Activated CD8-positive, alpha-beta T cell treated with anti-CD3 and anti-CD28 coated beads for 36 hours (primary cell): ENCODE measurements around the gene GATB. TPM values are rescaled to one million over a fixed set of nuclear protein-coding genes. Genes with fewer than 3 reads are reported as not detected.
A peak's percentile ranks its signal among the peaks of the same experiment; 100 is the strongest.

ENCODE experiments used
- ATAC-seq: fragments of 200-7000 bp; cut with Tn5 transposase; one replicate; pipeline ENCODE4 v1.10.0; 2021; ENCODE audit warnings: mild to moderate bottlenecking, moderate library complexity
- CTCF ChIA-PET: fragments of 350-600 bp; sonication (Branson Sonifier 250); formaldehyde crosslinking; loops from one replicate; lab custom pipeline; 2021; ENCODE audit warnings: antibody characterized with exemption; lab: Charles Lee
- POLR2A ChIA-PET: fragments of 350-600 bp; sonication (Branson Sonifier 250); formaldehyde crosslinking; loops from one replicate; lab custom pipeline; 2021; ENCODE audit warnings: antibody characterized with exemption; lab: Charles Lee
- DNase-seq: peaks from one replicate; pipeline ENCODE4 v3.0.0-alpha.2; 2020
- H3K27ac Mint-ChIP-seq: one replicate; pipeline ENCODE4 v1.8.0; 2021; ENCODE audit warnings: mild to moderate bottlenecking, mixed read lengths
- H3K27me3 Mint-ChIP-seq: one replicate; pipeline ENCODE4 v1.8.0; 2021; ENCODE audit warnings: mixed read lengths
- H3K36me3 Mint-ChIP-seq: one replicate; pipeline ENCODE4 v1.8.0; 2021; ENCODE audit warnings: low read depth, mixed read lengths
- H3K4me1 Mint-ChIP-seq: one replicate; pipeline ENCODE4 v1.8.0; 2021; ENCODE audit warnings: low read depth, mixed read lengths
- H3K4me3 Mint-ChIP-seq: one replicate; pipeline ENCODE4 v1.8.0; 2021; ENCODE audit warnings: mild to moderate bottlenecking, moderate library complexity, mixed read lengths
- H3K9me3 Mint-ChIP-seq: one replicate; pipeline ENCODE4 v1.8.0; 2021; ENCODE audit warnings: mixed read lengths
- CTCF ChIP-seq: fragments of 200-600 bp; IDR thresholded peaks from one replicate; pipeline ENCODE4 v1.8.0; 2022; ENCODE audit warnings: antibody characterized with exemption, mild to moderate bottlenecking
- intact Hi-C: fragments of 100-400 bp; cut with micrococcal nuclease; formaldehyde crosslinking; loops from one replicate; pipeline ENCODE4 v1.10.0; 2022
- total RNA-seq, 2 experiments: library from RNA; stranded (reverse); gene quantifications; one replicate each; pipeline ENCODE4 v1.2.3, GENCODE V29; 2021

GATB gene
- total RNA-seq, 2 experiments from 2014 or later = 19.1 to 22.3 TPM

- no peak for DNase-seq
- H3K9me3 Mint-ChIP-seq = no peaks in the 10 kb centered on the region
- intact Hi-C loops = no loop called here
- TF ChIP-seq CTCF = no peak
- no peaks in the 10 kb centered on the region for H3K4me1 Mint-ChIP-seq
- H3K27me3 Mint-ChIP-seq = no peaks in the 10 kb centered on the region
- H3K27ac Mint-ChIP-seq = no peak overlapping the region
- CTCF ChIA-PET = interaction anchor here (1.5 kb wide), 1 partner anchor 15 kb away, joined by 3 read pairs; no protein-coding TSS in a partner anchor
- POLR2A ChIA-PET = interaction anchor here (1.1 kb wide), 1 partner anchor 15 kb away, joined by 4 read pairs; no protein-coding TSS in a partner anchor
- no peak for ATAC-seq
- H3K36me3 Mint-ChIP-seq = no peaks in the 10 kb centered on the region
- no peak overlapping the region for H3K4me3 Mint-ChIP-seq
Measured at GRCh38 chr4:151667666-151668065, 93.1 kb downstream of the GATB start.

GRCh38 chr4:151667048-151667447 lies 93.8 kb downstream of the GATB start:
- intact Hi-C loops = no loop called here
- POLR2A ChIA-PET = interaction anchor here (1.1 kb wide), 1 partner anchor 15 kb away, joined by 4 read pairs; no protein-coding TSS in a partner anchor
- H3K27ac Mint-ChIP-seq = no peak overlapping the region
- no peaks in the 10 kb centered on the region for H3K9me3 Mint-ChIP-seq
- no peak overlapping the region for H3K4me3 Mint-ChIP-seq
- no peaks in the 10 kb centered on the region for H3K4me1 Mint-ChIP-seq
- no peaks in the 10 kb centered on the region for H3K27me3 Mint-ChIP-seq
- CTCF ChIA-PET = interaction anchor here (1.5 kb wide), 1 partner anchor 16 kb away, joined by 3 read pairs; no protein-coding TSS in a partner anchor
- H3K36me3 Mint-ChIP-seq = no peaks in the 10 kb centered on the region
- no peak for DNase-seq
- ATAC-seq = peak; percentile 24
- no peak for TF ChIP-seq CTCF

DNA sequence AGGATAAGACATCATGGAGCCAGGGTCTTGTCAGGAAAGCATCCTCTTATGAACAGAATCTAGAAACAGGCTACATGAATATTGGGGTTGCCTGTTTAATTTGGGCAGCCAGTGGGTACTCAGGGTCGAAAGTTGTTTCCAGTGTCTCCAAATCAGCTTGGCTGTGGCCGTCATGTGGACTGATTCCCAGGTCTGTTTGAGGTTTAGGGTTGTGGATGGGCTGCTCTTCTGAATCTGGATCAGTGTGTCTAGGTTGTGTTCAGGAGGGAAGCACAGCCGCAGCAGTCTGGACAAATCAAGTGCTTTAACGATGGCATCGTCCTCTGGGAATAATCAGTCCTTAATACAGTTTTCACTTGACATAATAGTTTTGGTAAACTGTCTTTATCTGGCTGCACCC lies 94.3 kb downstream of the GATB start:
- H3K36me3 Mint-ChIP-seq = no peaks in the 10 kb centered on the region
- ATAC-seq (no peak), DNase-seq (no peak)
- H3K27ac Mint-ChIP-seq = no peak overlapping the region
- H3K4me3 Mint-ChIP-seq = no peak overlapping the region
- H3K27me3 Mint-ChIP-seq = no peaks in the 10 kb centered on the region
- intact Hi-C loops = no loop called here
- CTCF ChIA-PET = no interaction called here
- H3K9me3 Mint-ChIP-seq = no peaks in the 10 kb centered on the region
- no peaks in the 10 kb centered on the region for H3K4me1 Mint-ChIP-seq
- no peak for TF ChIP-seq CTCF
- POLR2A ChIA-PET = no interaction called here

DNA sequence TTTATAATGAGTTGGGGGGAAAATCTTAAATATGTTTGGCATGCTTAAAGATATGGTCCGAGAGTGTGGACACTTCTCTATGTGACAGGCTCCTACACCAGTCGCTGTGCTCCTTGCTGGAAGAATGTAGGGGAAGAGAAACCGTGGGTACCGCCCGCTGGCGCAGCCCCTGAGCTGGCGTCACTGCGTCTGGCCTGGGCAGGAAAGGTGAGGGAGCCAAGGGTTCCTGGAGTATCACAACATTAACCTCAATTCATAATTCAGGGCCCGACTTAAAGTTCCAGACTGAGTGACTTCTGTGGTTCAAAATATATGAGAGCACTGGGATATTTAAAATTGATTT lies 95.1 kb downstream of the GATB start:
- no peak overlapping the region for H3K27ac Mint-ChIP-seq
- H3K27me3 Mint-ChIP-seq = no peaks in the 10 kb centered on the region
- H3K4me1 Mint-ChIP-seq = no peaks in the 10 kb centered on the region
- no peak for DNase-seq
- H3K9me3 Mint-ChIP-seq = no peaks in the 10 kb centered on the region
- H3K36me3 Mint-ChIP-seq = no peaks in the 10 kb centered on the region
- CTCF ChIA-PET = no interaction called here
- no peak for TF ChIP-seq CTCF
- intact Hi-C loops = no loop called here
- H3K4me3 Mint-ChIP-seq = no peak overlapping the region
- no peak for ATAC-seq
- POLR2A ChIA-PET = no interaction called here

DNA sequence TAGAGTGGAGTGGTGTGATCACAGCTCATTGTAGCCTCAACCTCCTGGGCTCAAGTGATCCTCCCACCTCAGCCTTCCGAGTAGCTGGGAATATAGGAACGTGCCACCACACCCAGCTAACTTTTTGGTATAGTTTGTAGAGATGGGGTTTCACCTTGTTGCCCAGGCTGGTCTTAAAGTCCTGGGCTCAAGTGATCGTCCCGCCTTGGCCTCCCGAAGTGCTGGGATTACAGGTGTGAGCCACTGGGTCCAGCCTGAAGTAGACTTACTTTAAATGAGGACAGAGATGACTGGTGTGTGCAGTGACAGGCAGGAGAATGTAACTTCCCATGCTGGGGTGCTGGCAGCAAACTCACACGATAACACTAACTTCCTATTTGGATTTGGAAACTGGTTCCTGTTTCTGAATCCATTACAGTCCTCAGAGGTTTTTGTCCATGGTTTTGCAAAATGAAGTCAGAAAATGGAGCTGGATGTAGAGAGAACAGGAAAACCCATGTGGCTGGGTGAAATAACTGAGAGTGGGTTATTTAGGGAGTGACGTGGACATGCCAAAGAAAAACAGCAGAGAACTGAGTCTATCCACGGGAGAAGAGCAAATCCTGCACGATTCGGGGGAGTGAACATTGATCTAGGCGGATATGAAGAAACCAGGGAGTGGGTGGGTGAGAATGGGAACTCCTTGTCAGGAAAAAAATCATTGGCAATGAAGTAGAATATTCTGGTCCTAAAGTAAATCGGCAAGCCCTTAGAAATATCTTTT lies 95.6 kb downstream of the GATB start:
- ATAC-seq (no peak), DNase-seq (no peak)
- intact Hi-C loops = no loop called here
- Mint-ChIP-seq H3K4me1 (no peaks in the 10 kb centered on the region), H3K36me3 (no peaks in the 10 kb centered on the region), H3K9me3 (no peaks in the 10 kb centered on the region), H3K27ac (no peak overlapping the region), H3K4me3 (no peak overlapping the region), H3K27me3 (no peaks in the 10 kb centered on the region)
- CTCF ChIA-PET = no interaction called here
- no peak for TF ChIP-seq CTCF
- POLR2A ChIA-PET = no interaction called here
